Hepatocyte (in vitro differentiated cells): Measurements from ENCODE around the gene GRB10. TPM values are rescaled to one million over a fixed set of nuclear protein-coding genes. Genes with fewer than 3 reads are reported as not detected.

Experiments
- DNase-seq: peaks from one replicate; pipeline ENCODE4 v3.0.0-alpha.2; 2016; ENCODE audit warnings: low spot score
- H2AFZ ChIP-seq: fragments of 200-600 bp; sonication (generic); 2 replicates; pipeline ENCODE4 v1.6.0; 2016; ENCODE audit warnings: antibody characterized with exemption, mild to moderate bottlenecking
- H3K27ac ChIP-seq: fragments of 200-600 bp; sonication (generic); 2 replicates; pipeline ENCODE4 v1.5.1; 2016; ENCODE audit warnings: mild to moderate bottlenecking
- H3K27me3 ChIP-seq: fragments of 200-600 bp; sonication (generic); 2 replicates; pipeline ENCODE4 v1.6.1; 2016
- H3K36me3 ChIP-seq: fragments of 200-600 bp; sonication (generic); replicated peaks from 2 replicates; pipeline ENCODE4 v1.5.1; 2016; ENCODE audit warnings: low read depth; ENCODE audit not compliant: insufficient read depth
- H3K4me1 ChIP-seq: fragments of 200-600 bp; sonication (generic); 2 replicates; pipeline ENCODE4 v1.5.1; 2016; ENCODE audit warnings: mild to moderate bottlenecking, moderate library complexity; ENCODE audit not compliant: insufficient read depth
- H3K4me2 ChIP-seq: fragments of 200-600 bp; sonication (generic); 2 replicates; pipeline ENCODE4 v1.6.0; 2016
- H3K4me3 ChIP-seq: fragments of 200-600 bp; sonication (generic); 2 replicates; pipeline ENCODE4 v1.5.1; 2016; ENCODE audit warnings: mild to moderate bottlenecking
- H3K79me2 ChIP-seq: fragments of 200-600 bp; sonication (generic); 2 replicates; pipeline ENCODE4 v1.6.0; 2017; ENCODE audit warnings: mild to moderate bottlenecking
- H3K9me2 ChIP-seq: fragments of 200-600 bp; sonication (generic); replicated peaks from 2 replicates; pipeline ENCODE4 v1.6.0; 2017; ENCODE audit warnings: mild to moderate bottlenecking; ENCODE audit not compliant: insufficient read depth
- H3K9me3 ChIP-seq: fragments of 200-600 bp; sonication (generic); 2 replicates; pipeline ENCODE4 v1.5.1; 2016; ENCODE audit warnings: low read depth, mild to moderate bottlenecking
- H4K20me1 ChIP-seq: fragments of 200-600 bp; sonication (generic); 2 replicates; pipeline ENCODE4 v1.6.0; 2016; ENCODE audit warnings: mild to moderate bottlenecking; ENCODE audit not compliant: insufficient read depth, poor library complexity, severe bottlenecking
- EZH2 ChIP-seq: fragments of 200-600 bp; sonication (generic); IDR thresholded peaks from 2 replicates; pipeline ENCODE4 v1.6.1; 2016; ENCODE audit warnings: antibody characterized with exemption, mild to moderate bottlenecking, borderline replicate concordance
- EZH2phosphoT487 ChIP-seq: fragments of 200-600 bp; sonication (generic); IDR thresholded peaks from one replicate; pipeline ENCODE4 v1.6.1; 2018; ENCODE audit warnings: antibody characterized with exemption, mild to moderate bottlenecking, low read depth, moderate library complexity; ENCODE audit not compliant: unreplicated experiment, severe bottlenecking
- WGBS: methylation state at CpG from one replicate; pipeline ENCODE4 v1.1.6; 2016; ENCODE audit warnings: low lambda C conversion rate; ENCODE audit errors: missing lambda C conversion rate; 5-methylcytosine and 5-hydroxymethylcytosine counted together
- polyA plus RNA-seq: library from polyadenylated mRNA; unstranded; fragments of >200 nt; fragmentation: Nextera tagmentation; extraction: Ambion mirVana; gene quantifications from 2 replicates; pipeline ENCODE4 v1.2.1, GENCODE V29; 2016
- total RNA-seq: library from RNA; depleted of rRNA; stranded (reverse); fragments of >200 nt; gene quantifications from 2 replicates; pipeline ENCODE4 v1.2.3, GENCODE V29; 2014
- TF ChIP-seq, protein P1 (sequence below): fragments of 200-600 bp; sonication (generic); IDR thresholded peaks from 2 replicates; pipeline ENCODE4 v1.5.1; 2016; ENCODE audit warnings: antibody characterized with exemption, mild to moderate bottlenecking; ENCODE audit not compliant: poor library complexity

The GRB10 gene
- total and polyA plus RNA-seq, 2 experiments from 2014 or later, result 47.6 to 65.9 TPM

GRCh38 chr7:50693455-50694130 is 89.1 kb downstream of the GRB10 start:
- Histone ChIP-seq H4K20me1 (no peaks in the 10 kb centered on the region), H3K36me3 (no peaks in the 10 kb centered on the region), H2AFZ (no peak overlapping the region), H3K27me3 (no peaks in the 10 kb centered on the region), H3K9me2 (no peaks in the 10 kb centered on the region), H3K9me3 (no peaks in the 10 kb centered on the region), H3K4me2 (no peak overlapping the region), H3K4me1 (peaks cover 16% of the 10 kb centered on the region), H3K79me2 (peaks cover 51% of the 10 kb centered on the region), H3K27ac (no peak overlapping the region), H3K4me3 (no peak overlapping the region)
- no peak for TF ChIP-seq EZH2phosphoT487
- no peak for TF ChIP-seq EZH2
- TF ChIP-seq, protein P1, sequence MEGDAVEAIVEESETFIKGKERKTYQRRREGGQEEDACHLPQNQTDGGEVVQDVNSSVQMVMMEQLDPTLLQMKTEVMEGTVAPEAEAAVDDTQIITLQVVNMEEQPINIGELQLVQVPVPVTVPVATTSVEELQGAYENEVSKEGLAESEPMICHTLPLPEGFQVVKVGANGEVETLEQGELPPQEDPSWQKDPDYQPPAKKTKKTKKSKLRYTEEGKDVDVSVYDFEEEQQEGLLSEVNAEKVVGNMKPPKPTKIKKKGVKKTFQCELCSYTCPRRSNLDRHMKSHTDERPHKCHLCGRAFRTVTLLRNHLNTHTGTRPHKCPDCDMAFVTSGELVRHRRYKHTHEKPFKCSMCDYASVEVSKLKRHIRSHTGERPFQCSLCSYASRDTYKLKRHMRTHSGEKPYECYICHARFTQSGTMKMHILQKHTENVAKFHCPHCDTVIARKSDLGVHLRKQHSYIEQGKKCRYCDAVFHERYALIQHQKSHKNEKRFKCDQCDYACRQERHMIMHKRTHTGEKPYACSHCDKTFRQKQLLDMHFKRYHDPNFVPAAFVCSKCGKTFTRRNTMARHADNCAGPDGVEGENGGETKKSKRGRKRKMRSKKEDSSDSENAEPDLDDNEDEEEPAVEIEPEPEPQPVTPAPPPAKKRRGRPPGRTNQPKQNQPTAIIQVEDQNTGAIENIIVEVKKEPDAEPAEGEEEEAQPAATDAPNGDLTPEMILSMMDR, result no peak
- DNase-seq, result no peak
- WGBS, result 87% methylated on average over 8 of the region's 8 CpGs

GRCh38 chr7:50690541-50691011 is 92.1 kb downstream of the GRB10 start:
- H3K36me3 ChIP-seq, result no peaks in the 10 kb centered on the region

GRCh38 chr7:50688226-50688590 is 94.5 kb downstream of the GRB10 start:
- Histone ChIP-seq H3K36me3 (no peaks in the 10 kb centered on the region), H3K9me2 (no peaks in the 10 kb centered on the region), H3K27me3 (no peaks in the 10 kb centered on the region), H3K4me1 (peaks cover 26% of the 10 kb centered on the region), H4K20me1 (no peaks in the 10 kb centered on the region), H3K9me3 (no peaks in the 10 kb centered on the region), H2AFZ (no peak overlapping the region), H3K27ac (peak overlapping the region; percentile 22), H3K4me3 (no peak overlapping the region), H3K79me2 (peaks cover 45% of the 10 kb centered on the region), H3K4me2 (no peak overlapping the region)
- 84% methylated on average over 2 of the region's 2 CpGs for WGBS
- TF ChIP-seq EZH2phosphoT487 (no peak), EZH2 (no peak)
- TF ChIP-seq, protein P1, result no peak
- DNase-seq, result no peak

More at GRCh38 chr7:50690541-50691011, 92.1 kb downstream of the GRB10 start:
- no peak overlapping the region for H2AFZ ChIP-seq
- no peaks in the 10 kb centered on the region for H3K27me3 ChIP-seq
- no peaks in the 10 kb centered on the region for H3K9me3 ChIP-seq
- peaks cover 4% of the 10 kb centered on the region for H3K4me1 ChIP-seq
- no peak overlapping the region for H3K4me3 ChIP-seq
- 84% methylated on average over 11 of the region's 11 CpGs for WGBS
- H4K20me1 ChIP-seq, result no peaks in the 10 kb centered on the region
- no peak for DNase-seq
- TF ChIP-seq EZH2 (no peak), EZH2phosphoT487 (no peak)
- TF ChIP-seq, protein P1, result no peak
- no peak overlapping the region for H3K27ac ChIP-seq
- H3K4me2 ChIP-seq, result no peak overlapping the region
- H3K9me2 ChIP-seq, result no peaks in the 10 kb centered on the region
- peaks cover 57% of the 10 kb centered on the region for H3K79me2 ChIP-seq
